K562 (cell line): ENCODE results near the gene HPF1. TPM values are rescaled to one million over a fixed set of nuclear protein-coding genes. Genes with fewer than 3 reads are reported as not detected.

ENCODE experiments used
- ATAC-seq: fragments of 200-7000 bp; cut with Tn5 transposase; 3 replicates; pipeline ENCODE4 v1.9.1; 2020; ENCODE audit warnings: moderate library complexity
- BruUV-seq: library from RNA; stranded (reverse); fragments of 400-500 nt; replicated peaks from 2 replicates; lab custom pipeline; 2021; lab: Mats Ljungman, UMichigan
- CTCF ChIA-PET: fragments of 300-600 bp; formaldehyde crosslinking; extraction: SDS; loops from one replicate; lab custom pipeline; 2021; ENCODE audit warnings: low intra/inter-chr PET ratio; lab: Yijun Ruan, JAX
- POLR2A ChIA-PET: fragments of 300-600, 350-650 bp; sonication (Branson Sonifier 250); formaldehyde crosslinking; extraction: SDS; loops from one replicate; lab custom pipeline; 2021; ENCODE audit warnings: antibody characterized with exemption, inconsistent platforms; lab: Yijun Ruan, JAX
- DNase-seq, 4 experiments: peaks; one replicate each; pipeline versions ENCODE4 v3.0.0 to v3.0.0-alpha.2; 2011 to 2018; ENCODE audit warnings: low spot score in 3 of 4, mixed read lengths in 3 of 4; ENCODE audit errors: extremely low read depth in 1 of 4
- FAIRE-seq: peaks from 2 replicates; lab custom pipeline; 2011; peaks lifted over from hg19 to GRCh38; lab: Jason Lieb, UNC
- H2AFZ ChIP-seq: 2 replicates; pipeline ENCODE4 v1.6.0; 2011; ENCODE audit warnings: low read depth, low read length, control low read depth, inconsistent platforms
- H3K27ac ChIP-seq: fragments of 200-600 bp; 3 replicates; pipeline ENCODE4 v1.8.0; 2011; ENCODE audit warnings: low read depth, mild to moderate bottlenecking, control low read depth, inconsistent platforms, low read length, moderate library complexity, mixed read lengths; ENCODE audit errors: extremely low read depth
- H3K27me3 ChIP-seq, 2 experiments: fragments of 300-600 bp in 1 of 2; 2 replicates in 1 of 2; 3 replicates in 1 of 2; pipeline versions ENCODE4 v1.6.0 to v1.8.0; 2011; ENCODE audit warnings: inconsistent platforms in 2 of 2, low read length in 2 of 2, mild to moderate bottlenecking in 1 of 2, mixed read lengths in 1 of 2, moderate library complexity in 1 of 2; ENCODE audit not compliant: control insufficient read depth in 2 of 2, insufficient read depth in 2 of 2
- H3K36me3 ChIP-seq: fragments of 300-600 bp; 3 replicates; pipeline ENCODE4 v1.8.0; 2011; ENCODE audit warnings: mild to moderate bottlenecking, low read length, inconsistent platforms; ENCODE audit not compliant: control insufficient read depth, insufficient read depth
- H3K4me1 ChIP-seq, 2 experiments: fragments of 200-600 bp in 1 of 2; replicated peaks in 1 of 2; 2 replicates in 1 of 2; 3 replicates in 1 of 2; pipeline versions ENCODE4 v1.5.1 to v1.8.0; 2011; ENCODE audit warnings: inconsistent platforms in 2 of 2, low read length in 2 of 2, mild to moderate bottlenecking in 1 of 2, mixed read lengths in 1 of 2, moderate library complexity in 1 of 2; ENCODE audit not compliant: control insufficient read depth in 2 of 2, insufficient read depth in 2 of 2
- H3K4me2 ChIP-seq: 2 replicates; pipeline ENCODE4 v1.6.1; 2011; ENCODE audit warnings: low read length, control low read depth, inconsistent platforms, mixed read lengths; ENCODE audit not compliant: insufficient read depth
- H3K4me3 ChIP-seq: fragments of 200-600 bp; sonication (generic), shearing (Covaris generic); 2 replicates; pipeline ENCODE4 v1.5.1; 2016; ENCODE audit warnings: control low read depth, inconsistent platforms
- H3K79me2 ChIP-seq: fragments of 200-600 bp; 3 replicates; pipeline ENCODE4 v1.8.0; 2011; ENCODE audit warnings: low read length, inconsistent platforms; ENCODE audit not compliant: control insufficient read depth, insufficient read depth
- H3K9ac ChIP-seq, 2 experiments: 2 replicates each; pipeline versions ENCODE4 v1.6.0 to v1.6.1; 2011; ENCODE audit warnings: low read depth in 2 of 2, low read length in 2 of 2, control low read depth in 1 of 2, inconsistent platforms in 1 of 2, mild to moderate bottlenecking in 1 of 2, mixed read lengths in 1 of 2; ENCODE audit not compliant: insufficient read depth in 1 of 2
- H3K9me1 ChIP-seq: one replicate; pipeline ENCODE4 v1.6.0; 2011; ENCODE audit warnings: inconsistent platforms, mild to moderate bottlenecking, low read length, moderate library complexity; ENCODE audit not compliant: control insufficient read depth, insufficient read depth
- H3K9me3 ChIP-seq: replicated peaks from 2 replicates; pipeline ENCODE4 v1.5.1; 2011; ENCODE audit warnings: low read depth, low read length, inconsistent platforms; ENCODE audit not compliant: control insufficient read depth, insufficient read depth
- H4K20me1 ChIP-seq: replicated peaks from 2 replicates; pipeline ENCODE4 v1.6.1; 2011; ENCODE audit warnings: low read length, inconsistent platforms, mixed read lengths; ENCODE audit not compliant: control insufficient read depth, insufficient read depth
- CBFB ChIP-seq: sonication (generic); formaldehyde crosslinking; IDR thresholded peaks from 2 replicates; pipeline ENCODE4 v1.4.0; 2020; ENCODE audit warnings: mild to moderate bottlenecking, missing genetic modification reagents
- HMGN3 ChIP-seq: IDR thresholded peaks from 2 replicates; pipeline ENCODE4 v1.6.1; 2011; ENCODE audit warnings: borderline replicate concordance, low read depth, mild to moderate bottlenecking, mixed read lengths, low read length; ENCODE audit not compliant: insufficient read length; ENCODE audit errors: extremely low read depth
- HOXB6 ChIP-seq: fragments of 250-450 bp; sonication (Bioruptor Pico); IDR thresholded peaks from 2 replicates; pipeline ENCODE4 v1.5.1; 2022; ENCODE audit warnings: mild to moderate bottlenecking, borderline replicate concordance
- MCM5 ChIP-seq: fragments of 450-650 bp; IDR thresholded peaks from 2 replicates; pipeline ENCODE4 v1.6.1; 2016; ENCODE audit warnings: low read depth
- NR3C1 ChIP-seq: sonication (generic); formaldehyde crosslinking; IDR thresholded peaks from 2 replicates; pipeline ENCODE4 v1.8.1; 2022; ENCODE audit warnings: missing genetic modification reagents
- SMAD4 ChIP-seq: fragments of 250-450 bp; sonication (Bioruptor Pico); conservative IDR thresholded peaks from 2 replicates; pipeline ENCODE4 v1.8.0; 2021; ENCODE audit warnings: inconsistent platforms, mild to moderate bottlenecking, moderate library complexity
- YBX1 ChIP-seq: fragments of 450-650 bp; IDR thresholded peaks from 2 replicates; pipeline ENCODE4 v1.7.1; 2016; ENCODE audit warnings: mild to moderate bottlenecking
- ZNF263 ChIP-seq: sonication (generic); formaldehyde crosslinking; IDR thresholded peaks from 2 replicates; pipeline ENCODE4 v1.8.0; 2022; ENCODE audit warnings: mild to moderate bottlenecking, missing genetic modification reagents, borderline replicate concordance
- ZSCAN32 ChIP-seq: fragments of 450-650 bp; formaldehyde crosslinking; IDR thresholded peaks from 2 replicates; pipeline ENCODE4 v1.4.0; 2020; ENCODE audit warnings: mild to moderate bottlenecking, moderate library complexity
- WGBS: fragments of 100-300 bp; shearing (Covaris generic); methylation state at CpG from one replicate; pipeline ENCODE4 v1.1.6; 2016; ENCODE audit warnings: low coverage, mixed read lengths; ENCODE audit not compliant: insufficient coverage; ENCODE audit errors: missing lambda C conversion rate; 5-methylcytosine and 5-hydroxymethylcytosine counted together
- in situ Hi-C: fragments of 300-500 bp; cut with MboI; formaldehyde crosslinking; loops from 4 replicates; pipeline ENCODE4 v1.15.0; 2018; ENCODE audit warnings: inconsistent platforms, mixed read lengths
- intact Hi-C: fragments of 100-400 bp; cut with micrococcal nuclease; formaldehyde crosslinking; loops from 2 replicates; pipeline ENCODE4 v1.14.2; 2022
- polyA plus RNA-seq, 8 experiments: library from polyadenylated mRNA; depleted of rRNA in 4 of 8; stranded (reverse) in 5 of 8; unstranded in 3 of 8; fragments of >200 nt; fragmentation: Nextera tagmentation in 2 of 8; fragmentation: Illumina TruSeq in 1 of 8; extraction: Ambion mirVana in 2 of 8; extraction: Trizol in 1 of 8; gene quantifications; 2 replicates each; pipeline versions ENCODE4 v1.2.1 to v1.2.3, GENCODE V29; 2011 to 2014; ENCODE audit warnings: inconsistent platforms in 1 of 8, missing spikeins in 1 of 8
- total RNA-seq, 7 experiments: library from RNA; depleted of rRNA in 6 of 7; stranded (reverse); fragments of >200 nt in 6 of 7; fragmentation: Illumina TruSeq in 2 of 7; extraction: Trizol in 2 of 7; gene quantifications; 2 replicates each; pipeline versions ENCODE4 v1.2.1 to v1.2.3, GENCODE V29; 2011 to 2021; ENCODE audit warnings: low replicate concordance in 1 of 7
- TF ChIP-seq, protein P1 (sequence below): sonication (generic); formaldehyde crosslinking; IDR thresholded peaks from 2 replicates; pipeline ENCODE4 v1.8.1; 2022; ENCODE audit warnings: missing genetic modification reagents
- TF ChIP-seq, protein P2 (sequence below): fragments of 450-650 bp; formaldehyde crosslinking; IDR thresholded peaks from 2 replicates; pipeline ENCODE4 v1.4.0; 2020; ENCODE audit warnings: mild to moderate bottlenecking, mixed read lengths

The HPF1 gene
- total and polyA plus RNA-seq, 9 of the 15 experiments (the other 6 are each of a cell fraction or from before 2014, with no cell fraction given), result 21.2 to 89.4 (median 35.2) TPM

DNA sequence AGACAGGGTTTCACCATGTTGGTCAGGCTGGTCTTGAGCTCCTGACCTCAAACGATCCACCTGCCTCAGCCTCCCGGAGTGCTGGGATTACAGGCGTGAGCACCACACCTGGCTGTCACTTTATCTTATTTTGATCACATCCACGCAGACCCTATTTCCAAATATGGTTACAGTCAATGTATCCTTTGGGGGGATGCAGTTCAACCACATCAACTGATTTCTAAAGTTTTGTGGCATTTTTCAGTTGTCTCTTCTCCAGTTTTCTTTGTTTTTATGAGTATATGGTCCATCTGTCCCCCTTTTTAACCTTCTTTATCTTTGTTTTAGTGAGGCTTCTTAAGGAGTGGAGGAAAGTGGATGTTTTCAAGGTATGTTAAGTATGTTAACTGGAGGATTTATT lies 4.1 kb upstream of the HPF1 start:
- no peaks in the 10 kb centered on the region for H3K36me3 ChIP-seq
- no peaks in the 10 kb centered on the region for H3K9me1 ChIP-seq
- no TSS peak for BruUV-seq
- peaks cover 6% of the 10 kb centered on the region for H3K79me2 ChIP-seq
- DNase-seq (no peak), ATAC-seq (no peak), FAIRE-seq (no peak)
- in situ Hi-C loops (no loop called here), intact Hi-C loops (no loop called here)
- ChIA-PET POLR2A (no interaction called here), CTCF (interaction anchor here (0.6 kb wide), 1 partner anchor 15 kb away, joined by 3 read pairs; no protein-coding TSS in a partner anchor)
- no peaks in the 10 kb centered on the region for H3K9me3 ChIP-seq
- H3K4me2 ChIP-seq, result no peak overlapping the region
- no peak overlapping the region for H2AFZ ChIP-seq
- no peak overlapping the region for H3K9ac ChIP-seq
- no peak overlapping the region for H3K4me3 ChIP-seq
- TF ChIP-seq NR3C1 (CRISPR knock-in tag) (no peak), HOXB6 (no peak), MCM5 (no peak), SMAD4 (CRISPR knock-in tag) (no peak), CBFB (no peak), HMGN3 (no peak), ZSCAN32 (CRISPR knock-in tag) (no peak), YBX1 (no peak), ZNF263 (CRISPR knock-in tag) (no peak)
- TF ChIP-seq, protein P1, sequence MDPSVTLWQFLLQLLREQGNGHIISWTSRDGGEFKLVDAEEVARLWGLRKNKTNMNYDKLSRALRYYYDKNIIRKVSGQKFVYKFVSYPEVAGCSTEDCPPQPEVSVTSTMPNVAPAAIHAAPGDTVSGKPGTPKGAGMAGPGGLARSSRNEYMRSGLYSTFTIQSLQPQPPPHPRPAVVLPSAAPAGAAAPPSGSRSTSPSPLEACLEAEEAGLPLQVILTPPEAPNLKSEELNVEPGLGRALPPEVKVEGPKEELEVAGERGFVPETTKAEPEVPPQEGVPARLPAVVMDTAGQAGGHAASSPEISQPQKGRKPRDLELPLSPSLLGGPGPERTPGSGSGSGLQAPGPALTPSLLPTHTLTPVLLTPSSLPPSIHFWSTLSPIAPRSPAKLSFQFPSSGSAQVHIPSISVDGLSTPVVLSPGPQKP (CRISPR knock-in tag), result no peak
- TF ChIP-seq, protein P2, sequence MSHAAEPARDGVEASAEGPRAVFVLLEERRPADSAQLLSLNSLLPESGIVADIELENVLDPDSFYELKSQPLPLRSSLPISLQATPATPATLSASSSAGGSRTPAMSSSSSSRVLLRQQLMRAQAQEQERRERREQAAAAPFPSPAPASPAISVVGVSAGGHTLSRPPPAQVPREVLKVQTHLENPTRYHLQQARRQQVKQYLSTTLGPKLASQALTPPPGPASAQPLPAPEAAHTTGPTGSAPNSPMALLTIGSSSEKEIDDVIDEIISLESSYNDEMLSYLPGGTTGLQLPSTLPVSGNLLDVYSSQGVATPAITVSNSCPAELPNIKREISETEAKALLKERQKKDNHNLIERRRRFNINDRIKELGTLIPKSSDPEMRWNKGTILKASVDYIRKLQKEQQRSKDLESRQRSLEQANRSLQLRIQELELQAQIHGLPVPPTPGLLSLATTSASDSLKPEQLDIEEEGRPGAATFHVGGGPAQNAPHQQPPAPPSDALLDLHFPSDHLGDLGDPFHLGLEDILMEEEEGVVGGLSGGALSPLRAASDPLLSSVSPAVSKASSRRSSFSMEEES (CRISPR knock-in tag), result no peak
- no peaks in the 10 kb centered on the region for H4K20me1 ChIP-seq
- no peaks in the 10 kb centered on the region for H3K27me3 ChIP-seq
- WGBS, result 41% methylated on average over 4 of the region's 4 CpGs
- peaks cover 5% of the 10 kb centered on the region in 2 experiments; a peak in 2 of 5 replicates for H3K4me1 ChIP-seq
- H3K27ac ChIP-seq, result no peak overlapping the region
